ENCODE results near the gene PKD1L1.

PKD1L1 gene

DNA sequence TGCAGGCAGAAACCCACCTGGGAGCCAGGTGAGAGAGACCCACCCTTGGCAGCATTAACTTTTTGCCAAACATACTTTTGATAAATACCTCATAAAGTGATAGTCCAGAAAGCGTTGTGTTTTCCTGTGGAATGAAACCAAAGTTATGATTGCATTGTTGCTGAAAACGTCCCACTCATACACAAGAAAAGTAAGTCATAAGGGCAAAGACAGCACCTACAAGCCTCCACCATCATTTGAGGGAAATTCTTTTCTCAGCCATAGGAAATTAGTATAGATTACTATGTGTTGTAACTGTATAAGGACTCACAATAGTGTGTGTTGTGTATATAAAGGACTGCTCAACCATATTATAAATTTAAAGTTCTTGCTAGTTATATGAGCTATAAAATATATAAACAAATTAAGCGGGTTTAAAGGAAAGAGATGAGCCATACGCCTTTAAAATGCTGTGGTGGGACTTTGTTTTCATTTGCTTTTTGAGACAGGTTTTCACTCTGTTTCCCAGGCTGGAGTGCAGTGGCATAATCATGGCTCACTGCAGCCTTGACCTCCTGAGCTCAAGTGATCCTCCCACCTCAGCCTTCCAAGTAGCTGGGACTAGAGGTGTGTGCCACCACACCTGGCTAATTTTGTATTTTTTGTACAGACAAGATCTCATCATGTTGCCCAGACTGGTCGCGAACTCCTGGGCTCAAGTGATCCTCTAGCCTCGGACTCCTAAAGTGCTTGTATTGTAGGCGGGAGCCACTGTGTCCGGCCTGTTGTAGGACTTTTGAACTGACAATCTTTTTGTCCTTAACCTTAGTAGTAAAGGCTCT is 160.8 kb downstream of the PKD1L1 start:
- 0 out of 2 replicates have a peak, but pooled peaks have one; percentile 16 for TF ChIP-seq TEAD4 (IDR thresholded peaks at IDR 0.05)
- no peak for TF ChIP-seq NFIC (IDR thresholded peaks at IDR 0.05)

DNA sequence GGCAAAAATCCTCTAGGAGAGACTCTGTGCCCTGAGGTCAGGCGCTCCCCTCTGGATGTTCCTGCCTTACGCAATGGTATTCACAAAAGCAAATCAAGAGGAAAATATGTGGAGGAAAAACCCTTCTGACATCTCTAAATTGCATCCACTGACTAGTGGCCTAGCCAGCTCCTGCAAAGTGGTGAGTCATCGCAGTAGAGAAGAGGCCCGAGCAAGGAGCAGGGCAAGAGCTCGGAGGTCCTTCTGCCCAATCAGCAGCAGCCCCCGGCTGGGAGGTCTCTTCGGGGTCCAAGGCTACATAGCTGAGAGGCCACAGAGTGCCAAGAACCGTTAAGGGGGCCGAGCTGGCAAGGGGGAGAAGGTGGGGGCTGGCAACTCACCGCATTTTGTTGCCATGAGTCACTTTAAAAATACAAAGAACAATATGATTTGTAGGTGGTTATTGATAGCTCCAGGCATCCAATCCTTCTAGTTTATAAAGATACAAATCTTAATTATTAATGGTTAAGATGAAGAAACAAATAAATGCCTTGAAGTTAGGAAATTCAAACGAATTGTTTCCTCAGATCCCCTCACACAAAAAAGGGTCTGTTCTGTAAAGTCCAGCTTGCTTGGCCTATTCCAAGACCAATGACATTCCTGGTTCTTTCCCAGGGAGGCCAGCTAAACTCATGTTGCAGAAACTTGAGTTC is 161.6 kb downstream of the PKD1L1 start:
- TF ChIP-seq FOXM1 (IDR thresholded peaks at IDR 0.05; ENCODE audit: borderline replicate concordance, low read depth) = peak; percentile 96
- TF ChIP-seq, protein P1, sequence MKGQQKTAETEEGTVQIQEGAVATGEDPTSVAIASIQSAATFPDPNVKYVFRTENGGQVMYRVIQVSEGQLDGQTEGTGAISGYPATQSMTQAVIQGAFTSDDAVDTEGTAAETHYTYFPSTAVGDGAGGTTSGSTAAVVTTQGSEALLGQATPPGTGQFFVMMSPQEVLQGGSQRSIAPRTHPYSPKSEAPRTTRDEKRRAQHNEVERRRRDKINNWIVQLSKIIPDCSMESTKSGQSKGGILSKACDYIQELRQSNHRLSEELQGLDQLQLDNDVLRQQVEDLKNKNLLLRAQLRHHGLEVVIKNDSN (IDR thresholded peaks at IDR 0.05) = no peak
- TF ChIP-seq, protein P2, sequence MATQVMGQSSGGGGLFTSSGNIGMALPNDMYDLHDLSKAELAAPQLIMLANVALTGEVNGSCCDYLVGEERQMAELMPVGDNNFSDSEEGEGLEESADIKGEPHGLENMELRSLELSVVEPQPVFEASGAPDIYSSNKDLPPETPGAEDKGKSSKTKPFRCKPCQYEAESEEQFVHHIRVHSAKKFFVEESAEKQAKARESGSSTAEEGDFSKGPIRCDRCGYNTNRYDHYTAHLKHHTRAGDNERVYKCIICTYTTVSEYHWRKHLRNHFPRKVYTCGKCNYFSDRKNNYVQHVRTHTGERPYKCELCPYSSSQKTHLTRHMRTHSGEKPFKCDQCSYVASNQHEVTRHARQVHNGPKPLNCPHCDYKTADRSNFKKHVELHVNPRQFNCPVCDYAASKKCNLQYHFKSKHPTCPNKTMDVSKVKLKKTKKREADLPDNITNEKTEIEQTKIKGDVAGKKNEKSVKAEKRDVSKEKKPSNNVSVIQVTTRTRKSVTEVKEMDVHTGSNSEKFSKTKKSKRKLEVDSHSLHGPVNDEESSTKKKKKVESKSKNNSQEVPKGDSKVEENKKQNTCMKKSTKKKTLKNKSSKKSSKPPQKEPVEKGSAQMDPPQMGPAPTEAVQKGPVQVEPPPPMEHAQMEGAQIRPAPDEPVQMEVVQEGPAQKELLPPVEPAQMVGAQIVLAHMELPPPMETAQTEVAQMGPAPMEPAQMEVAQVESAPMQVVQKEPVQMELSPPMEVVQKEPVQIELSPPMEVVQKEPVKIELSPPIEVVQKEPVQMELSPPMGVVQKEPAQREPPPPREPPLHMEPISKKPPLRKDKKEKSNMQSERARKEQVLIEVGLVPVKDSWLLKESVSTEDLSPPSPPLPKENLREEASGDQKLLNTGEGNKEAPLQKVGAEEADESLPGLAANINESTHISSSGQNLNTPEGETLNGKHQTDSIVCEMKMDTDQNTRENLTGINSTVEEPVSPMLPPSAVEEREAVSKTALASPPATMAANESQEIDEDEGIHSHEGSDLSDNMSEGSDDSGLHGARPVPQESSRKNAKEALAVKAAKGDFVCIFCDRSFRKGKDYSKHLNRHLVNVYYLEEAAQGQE (IDR thresholded peaks at IDR 0.05; ENCODE audit: low read depth) = no peak
- peak; percentile 92 for TF ChIP-seq ZBTB7A (IDR thresholded peaks at IDR 0.05; ENCODE audit: low read depth)
- peak; percentile 96 for TF ChIP-seq NFIC (IDR thresholded peaks at IDR 0.05)
- peak; percentile 26; the same call in 1 of the 2 replicates for TF ChIP-seq RAD21 (IDR thresholded peaks at IDR 0.05; ENCODE audit: low read depth)
- TF ChIP-seq CREB1 (IDR thresholded peaks at IDR 0.05; ENCODE audit: low read depth) = no peak
- TF ChIP-seq CEBPB (IDR thresholded peaks at IDR 0.05) = peak; percentile 98
- peak; percentile 97 for TF ChIP-seq TCF12 (IDR thresholded peaks at IDR 0.05; ENCODE audit: low read depth)
- TF ChIP-seq YY1 (IDR thresholded peaks at IDR 0.05; ENCODE audit: low read depth) = peak; percentile 28; the same call in 1 of the 2 replicates
- peak; percentile 73 for TF ChIP-seq TEAD4 (IDR thresholded peaks at IDR 0.05)
- no peak for TF ChIP-seq TAF1 (IDR thresholded peaks at IDR 0.05; ENCODE audit: low read depth)
- TF ChIP-seq EGR1 (IDR thresholded peaks at IDR 0.05) = no peak
- TF ChIP-seq, protein P3, sequence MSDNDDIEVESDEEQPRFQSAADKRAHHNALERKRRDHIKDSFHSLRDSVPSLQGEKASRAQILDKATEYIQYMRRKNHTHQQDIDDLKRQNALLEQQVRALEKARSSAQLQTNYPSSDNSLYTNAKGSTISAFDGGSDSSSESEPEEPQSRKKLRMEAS (IDR thresholded peaks at IDR 0.05) = peak; percentile 44; the same call in 1 of the 2 replicates
- TF ChIP-seq EP300 (IDR thresholded peaks at IDR 0.05; ENCODE audit: borderline replicate concordance) = peak; percentile 97

DNA sequence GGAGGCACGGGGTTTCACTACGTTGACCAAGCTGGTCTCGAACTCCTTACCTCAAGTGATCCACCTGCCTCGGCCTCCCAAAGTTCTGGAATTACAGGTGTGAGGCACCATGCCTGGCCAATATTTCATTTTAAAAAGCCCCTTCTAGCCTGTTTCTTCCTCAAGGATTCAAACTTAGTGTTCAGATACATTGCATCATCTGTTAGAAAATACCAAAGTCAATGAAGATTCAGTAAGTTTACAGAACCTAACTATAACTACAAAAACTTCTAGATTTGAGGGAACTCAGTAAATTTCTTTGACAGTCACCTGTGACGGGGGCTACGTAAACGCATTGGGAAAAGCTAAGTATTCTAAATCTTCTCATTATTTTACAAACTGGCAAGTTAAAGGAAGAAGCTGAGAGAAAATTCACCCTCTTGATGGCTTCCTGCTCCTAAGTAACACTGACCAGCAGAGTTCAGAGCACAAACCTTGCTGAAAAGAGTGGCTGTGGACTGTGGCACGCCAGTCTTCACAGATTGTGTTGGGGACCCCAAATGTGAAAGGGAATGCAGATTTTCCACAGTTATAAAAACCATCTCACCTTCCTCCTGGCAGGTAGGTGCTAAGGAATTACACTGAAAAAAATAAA is 162.2 kb downstream of the PKD1L1 start:
- TF ChIP-seq CEBPB (IDR thresholded peaks at IDR 0.05) (no peak; the same call in 1 of the 2 replicates), CREB1 (IDR thresholded peaks at IDR 0.05; ENCODE audit: low read depth) (no peak), NFIC (IDR thresholded peaks at IDR 0.05) (no peak), FOXM1 (IDR thresholded peaks at IDR 0.05; ENCODE audit: borderline replicate concordance, low read depth) (no peak), RAD21 (IDR thresholded peaks at IDR 0.05; ENCODE audit: low read depth) (no peak), EGR1 (IDR thresholded peaks at IDR 0.05) (no peak), YY1 (IDR thresholded peaks at IDR 0.05; ENCODE audit: low read depth) (no peak), TEAD4 (IDR thresholded peaks at IDR 0.05) (no peak), TCF12 (IDR thresholded peaks at IDR 0.05; ENCODE audit: low read depth) (no peak), ZBTB7A (IDR thresholded peaks at IDR 0.05; ENCODE audit: low read depth) (no peak), EP300 (IDR thresholded peaks at IDR 0.05; ENCODE audit: borderline replicate concordance) (no peak), TAF1 (IDR thresholded peaks at IDR 0.05; ENCODE audit: low read depth) (no peak)
- TF ChIP-seq, protein P2 (IDR thresholded peaks at IDR 0.05; ENCODE audit: low read depth) = no peak
- TF ChIP-seq, protein P3 (IDR thresholded peaks at IDR 0.05) = no peak
- TF ChIP-seq, protein P1 (IDR thresholded peaks at IDR 0.05) = no peak

- TF ChIP-seq, protein P1 (IDR thresholded peaks at IDR 0.05) = no peak
- TF ChIP-seq TCF12 (IDR thresholded peaks at IDR 0.05; ENCODE audit: low read depth) = peak; percentile 93
- TF ChIP-seq, protein P2 (IDR thresholded peaks at IDR 0.05; ENCODE audit: low read depth) = no peak
- TF ChIP-seq FOXM1 (IDR thresholded peaks at IDR 0.05; ENCODE audit: borderline replicate concordance, low read depth) = peak; percentile 95
- peak; percentile 94 for TF ChIP-seq TEAD4 (IDR thresholded peaks at IDR 0.05)
- TF ChIP-seq EP300 (IDR thresholded peaks at IDR 0.05; ENCODE audit: borderline replicate concordance) = peak; percentile 97
- TF ChIP-seq, protein P3 (IDR thresholded peaks at IDR 0.05) = peak; percentile 36; the same call in 1 of the 2 replicates
- TF ChIP-seq EGR1 (IDR thresholded peaks at IDR 0.05) = no peak
- 0 out of 2 replicates have a peak, but pooled peaks have one; percentile 30 for TF ChIP-seq YY1 (IDR thresholded peaks at IDR 0.05; ENCODE audit: low read depth)
- peak; percentile 20; the same call in 1 of the 2 replicates for TF ChIP-seq RAD21 (IDR thresholded peaks at IDR 0.05; ENCODE audit: low read depth)
- TF ChIP-seq ZBTB7A (IDR thresholded peaks at IDR 0.05; ENCODE audit: low read depth) = no peak
- no peak for TF ChIP-seq CREB1 (IDR thresholded peaks at IDR 0.05; ENCODE audit: low read depth)
- TF ChIP-seq TAF1 (IDR thresholded peaks at IDR 0.05; ENCODE audit: low read depth) = no peak
- peak; percentile 50; the same call in 1 of the 2 replicates for TF ChIP-seq CEBPB (IDR thresholded peaks at IDR 0.05)
- peak; percentile 97 for TF ChIP-seq NFIC (IDR thresholded peaks at IDR 0.05)
Observed at GRCh38 chr7:47783456-47784223, 164.6 kb downstream of the PKD1L1 start.
